GM12865 (cell line): ENCODE measurements around the gene NNMT.

Experiments
- DNase-seq: peaks from one replicate; pipeline ENCODE4 v3.0.0; 2010; ENCODE audit warnings: low read depth
- H3K4me3 ChIP-seq: 2 replicates; pipeline ENCODE4 v1.5.1; 2011; ENCODE audit warnings: mild to moderate bottlenecking, low read depth, low read length, control low read depth
- CTCF ChIP-seq: IDR thresholded peaks from 2 replicates; pipeline ENCODE4 v1.5.1; 2011; ENCODE audit warnings: low read length, control low read depth, low read depth, inconsistent platforms; ENCODE audit not compliant: insufficient read depth; ENCODE audit errors: missing control alignments

NNMT gene

GRCh38 chr11:114283422-114283821 is 12.8 kb upstream of the NNMT start:
- no peak overlapping the region for H3K4me3 ChIP-seq
- TF ChIP-seq CTCF = no peak
- DNase-seq = no peak

- no peak for TF ChIP-seq CTCF
- no peak for DNase-seq
- H3K4me3 ChIP-seq = no peak overlapping the region
Observed at GRCh38 chr11:114284021-114284420, 12.2 kb upstream of the NNMT start.

GRCh38 chr11:114284914-114285313 is 11.3 kb upstream of the NNMT start:
- no peak for TF ChIP-seq CTCF
- H3K4me3 ChIP-seq = no peak overlapping the region
- DNase-seq = no peak

- no peak overlapping the region for H3K4me3 ChIP-seq
- no peak for DNase-seq
- TF ChIP-seq CTCF = no peak
Observed at GRCh38 chr11:114285599-114285998, 10.6 kb upstream of the NNMT start.

GRCh38 chr11:114286229-114286628 is 10.0 kb upstream of the NNMT start:
- no peak for DNase-seq
- H3K4me3 ChIP-seq = no peak overlapping the region
- TF ChIP-seq CTCF = no peak

- H3K4me3 ChIP-seq = no peak overlapping the region
- TF ChIP-seq CTCF = no peak
- DNase-seq = no peak
Observed at GRCh38 chr11:114287154-114287553, 9.0 kb upstream of the NNMT start.

- DNase-seq = no peak
- no peak overlapping the region for H3K4me3 ChIP-seq
- no peak for TF ChIP-seq CTCF
Observed at GRCh38 chr11:114288136-114288535, 8.1 kb upstream of the NNMT start.
